GM19324 (cell line): Measurements from ENCODE around the gene RIMKLB.
"Not testable (repeated sequence)": the region's sequence is repeated elsewhere in the genome, so short reads cannot be mapped to it uniquely, and the experiment has no call there.

Source experiments
- ATAC-seq: cut with Tn5 transposase; IDR thresholded peaks from one replicate; pipeline ENCODE4 v1.9.1; 2021; ENCODE audit warnings: mild to moderate bottlenecking, moderate library complexity; ENCODE audit not compliant: unreplicated experiment, low FRiP score

Gene RIMKLB

GRCh38 chr12:8762701-8763100, 64.9 kb downstream of the RIMKLB start:
- ATAC-seq, result not testable (repeated sequence)

GRCh38 chr12:8766121-8766520, 68.3 kb downstream of the RIMKLB start:
- not testable (repeated sequence) for ATAC-seq

GRCh38 chr12:8770499-8770898, 72.7 kb downstream of the RIMKLB start:
- ATAC-seq, result no peak

- no peak for ATAC-seq
These were observed 73.3 kb downstream of the RIMKLB start for GRCh38 chr12:8771072-8771471.

- no peak for ATAC-seq
These were observed 75.7 kb downstream of the RIMKLB start for GRCh38 chr12:8773461-8773860.

- ATAC-seq, result no peak
These were observed 81.5 kb downstream of the RIMKLB start for GRCh38 chr12:8779281-8779680.

GRCh38 chr12:8779862-8780261, 82.1 kb downstream of the RIMKLB start:
- no peak for ATAC-seq

- no peak for ATAC-seq
These were observed 82.6 kb downstream of the RIMKLB start for GRCh38 chr12:8780389-8780788.

- ATAC-seq, result no peak
These were observed 83.8 kb downstream of the RIMKLB start for GRCh38 chr12:8781381-8782127.

- no peak for ATAC-seq
These were observed 86.6 kb downstream of the RIMKLB start for GRCh38 chr12:8784290-8784888.

- ATAC-seq, result no peak
These were observed 87.7 kb downstream of the RIMKLB start for GRCh38 chr12:8785499-8785898.

- not testable (repeated sequence) for ATAC-seq
These were observed 89.4 kb downstream of the RIMKLB start for GRCh38 chr12:8787206-8787605.

GRCh38 chr12:8788706-8789105, 90.9 kb downstream of the RIMKLB start:
- not testable (repeated sequence) for ATAC-seq

GRCh38 chr12:8789341-8790013, 91.7 kb downstream of the RIMKLB start:
- ATAC-seq, result not testable (repeated sequence)

- ATAC-seq, result not testable (repeated sequence)
These were observed 95.4 kb downstream of the RIMKLB start for GRCh38 chr12:8793226-8793625.

- ATAC-seq, result not testable (repeated sequence)
These were observed 96.8 kb downstream of the RIMKLB start for GRCh38 chr12:8794611-8795010.

GRCh38 chr12:8796831-8797626, 99.2 kb downstream of the RIMKLB start:
- ATAC-seq, result no peak

GRCh38 chr12:8801213-8801612, 103.4 kb downstream of the RIMKLB start:
- ATAC-seq, result not testable (repeated sequence)

- ATAC-seq, result not testable (repeated sequence)
These were observed 107.0 kb downstream of the RIMKLB start for GRCh38 chr12:8804833-8805232.

GRCh38 chr12:8805487-8805886, 107.7 kb downstream of the RIMKLB start:
- ATAC-seq, result not testable (repeated sequence)

- not testable (repeated sequence) for ATAC-seq
These were observed 109.3 kb downstream of the RIMKLB start for GRCh38 chr12:8807084-8807483.
